LNCaP clone FGC (cell line): Measurements from ENCODE around the gene LDLRAD4.

Experiments
- DNase-seq: peaks from one replicate; pipeline ENCODE4 v3.0.0-alpha.2; 2011; ENCODE audit warnings: low read depth
- H3K4me3 ChIP-seq: 2 replicates; pipeline ENCODE4 v1.5.1; 2011; ENCODE audit warnings: mild to moderate bottlenecking, low read depth, low read length, control low read depth
- TF ChIP-seq, protein P1 (sequence below): IDR thresholded peaks from 2 replicates; pipeline ENCODE4 v1.5.1; 2012; ENCODE audit warnings: mild to moderate bottlenecking; ENCODE audit not compliant: control insufficient read depth, insufficient read depth; ENCODE audit errors: extremely low read depth

Gene LDLRAD4

GRCh38 chr18:13630716-13631268 lies 412.2 kb downstream of the LDLRAD4 start:
- TF ChIP-seq, protein P1, sequence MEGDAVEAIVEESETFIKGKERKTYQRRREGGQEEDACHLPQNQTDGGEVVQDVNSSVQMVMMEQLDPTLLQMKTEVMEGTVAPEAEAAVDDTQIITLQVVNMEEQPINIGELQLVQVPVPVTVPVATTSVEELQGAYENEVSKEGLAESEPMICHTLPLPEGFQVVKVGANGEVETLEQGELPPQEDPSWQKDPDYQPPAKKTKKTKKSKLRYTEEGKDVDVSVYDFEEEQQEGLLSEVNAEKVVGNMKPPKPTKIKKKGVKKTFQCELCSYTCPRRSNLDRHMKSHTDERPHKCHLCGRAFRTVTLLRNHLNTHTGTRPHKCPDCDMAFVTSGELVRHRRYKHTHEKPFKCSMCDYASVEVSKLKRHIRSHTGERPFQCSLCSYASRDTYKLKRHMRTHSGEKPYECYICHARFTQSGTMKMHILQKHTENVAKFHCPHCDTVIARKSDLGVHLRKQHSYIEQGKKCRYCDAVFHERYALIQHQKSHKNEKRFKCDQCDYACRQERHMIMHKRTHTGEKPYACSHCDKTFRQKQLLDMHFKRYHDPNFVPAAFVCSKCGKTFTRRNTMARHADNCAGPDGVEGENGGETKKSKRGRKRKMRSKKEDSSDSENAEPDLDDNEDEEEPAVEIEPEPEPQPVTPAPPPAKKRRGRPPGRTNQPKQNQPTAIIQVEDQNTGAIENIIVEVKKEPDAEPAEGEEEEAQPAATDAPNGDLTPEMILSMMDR: no peak
- no peak overlapping the region for H3K4me3 ChIP-seq
- no peak for DNase-seq

DNA sequence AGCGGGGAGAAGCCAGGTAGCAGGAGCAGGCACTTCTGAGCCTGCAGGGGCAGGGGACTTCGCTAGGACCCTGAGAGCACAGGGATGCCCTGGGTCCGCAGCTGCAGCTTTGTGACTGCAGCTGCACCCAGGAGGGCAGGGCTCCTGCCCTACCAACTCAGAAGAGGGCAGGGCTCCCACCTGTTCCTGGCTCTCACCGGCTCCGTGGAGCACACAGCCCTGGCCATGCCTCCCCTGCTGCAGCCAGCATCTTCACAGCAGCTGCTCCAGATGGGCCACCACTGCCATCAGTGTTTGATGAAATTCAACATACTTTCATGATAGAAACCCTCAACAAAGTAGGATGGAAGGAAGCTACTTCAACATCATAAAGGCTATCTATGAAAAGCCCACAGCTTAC lies 415.1 kb downstream of the LDLRAD4 start:
- no peak for DNase-seq
- H3K4me3 ChIP-seq: no peak overlapping the region
- TF ChIP-seq, protein P1: no peak

- TF ChIP-seq, protein P1: no peak
- DNase-seq: no peak
- no peak overlapping the region for H3K4me3 ChIP-seq
These were observed 416.5 kb downstream of the LDLRAD4 start for GRCh38 chr18:13635046-13635445.

GRCh38 chr18:13638719-13639595 lies 420.4 kb downstream of the LDLRAD4 start:
- TF ChIP-seq, protein P1: no peak
- no peak for DNase-seq
- no peak overlapping the region for H3K4me3 ChIP-seq

DNA sequence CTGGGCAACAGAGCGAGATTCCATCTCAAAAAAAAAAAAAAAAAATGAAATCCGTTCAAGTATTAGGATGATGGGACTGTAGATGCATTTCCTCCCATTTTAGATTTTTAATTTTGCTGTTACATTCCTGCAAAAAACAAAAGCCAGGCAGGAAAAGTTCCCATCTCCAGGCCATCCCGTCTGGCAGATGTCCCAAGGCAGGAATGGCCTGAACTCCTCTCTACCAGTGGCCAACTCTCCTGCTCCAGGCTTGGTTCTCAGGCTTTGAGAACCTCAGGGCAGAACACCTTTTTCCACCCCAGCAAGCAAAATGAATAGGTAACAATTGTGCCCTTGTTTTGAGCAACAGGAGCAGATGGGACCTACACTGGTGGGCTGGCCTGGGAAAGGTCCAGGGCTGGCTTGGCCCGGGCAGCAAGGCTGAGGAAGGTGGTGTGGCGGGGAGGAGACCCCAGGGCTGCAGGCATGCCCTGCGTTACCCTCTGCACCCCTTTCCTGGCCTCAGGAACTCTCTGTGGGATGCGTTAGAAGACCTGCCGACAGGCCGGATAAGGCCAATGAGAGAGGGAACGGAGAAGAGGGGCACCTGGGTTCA lies 421.8 kb downstream of the LDLRAD4 start:
- H3K4me3 ChIP-seq: no peak overlapping the region
- no peak for DNase-seq
- TF ChIP-seq, protein P1: no peak

GRCh38 chr18:13641551-13642439 lies 423.2 kb downstream of the LDLRAD4 start:
- no peak overlapping the region for H3K4me3 ChIP-seq
- TF ChIP-seq, protein P1: no peak
- DNase-seq: no peak
